Skeletal muscle cell (primary cell): ENCODE data around the gene PTTG1IP2.

Source experiments
- DNase-seq: peaks from one replicate; pipeline ENCODE4 v3.0.0-alpha.2; 2010; ENCODE audit warnings: low read depth
- H3K4me3 ChIP-seq: 2 replicates; pipeline ENCODE4 v1.5.1; 2011; ENCODE audit warnings: low read depth, mild to moderate bottlenecking, control low read depth, low read length, moderate library complexity

The PTTG1IP2 gene

GRCh38 chr7:90474284-90475210 lies 5.1 kb downstream of the PTTG1IP2 start:
- DNase-seq = peak; percentile 83

DNA sequence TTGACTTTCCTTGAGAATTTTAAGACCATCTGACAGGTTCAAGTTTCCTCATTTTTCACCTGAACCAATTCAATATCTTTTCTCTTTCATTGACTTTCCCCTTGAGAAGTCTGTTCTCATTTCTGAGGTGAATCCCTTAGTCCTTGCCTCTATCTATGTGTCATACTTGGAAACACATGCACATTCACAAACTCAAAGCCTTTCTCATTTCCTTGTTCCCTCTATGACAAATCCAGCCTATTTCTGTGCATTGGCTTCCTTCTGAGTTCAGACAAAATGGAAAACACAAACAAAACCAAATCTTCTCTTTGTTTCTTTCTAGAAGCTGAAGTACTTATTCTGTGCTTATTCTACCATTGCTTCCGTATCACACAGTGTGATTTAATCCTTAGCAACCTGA lies 13.8 kb downstream of the PTTG1IP2 start:
- H3K4me3 ChIP-seq = no peak overlapping the region
- no peak for DNase-seq

More at GRCh38 chr7:90474284-90475210, 5.1 kb downstream of the PTTG1IP2 start:
- no peak overlapping the region for H3K4me3 ChIP-seq

GRCh38 chr7:90484706-90485105 lies 15.3 kb downstream of the PTTG1IP2 start:
- no peak for DNase-seq
- H3K4me3 ChIP-seq = no peak overlapping the region

GRCh38 chr7:90485734-90486316 lies 16.4 kb downstream of the PTTG1IP2 start:
- no peak overlapping the region for H3K4me3 ChIP-seq
- DNase-seq = no peak

- no peak for DNase-seq
- H3K4me3 ChIP-seq = no peak overlapping the region
These were observed 18.4 kb downstream of the PTTG1IP2 start for GRCh38 chr7:90487808-90488207.

DNA sequence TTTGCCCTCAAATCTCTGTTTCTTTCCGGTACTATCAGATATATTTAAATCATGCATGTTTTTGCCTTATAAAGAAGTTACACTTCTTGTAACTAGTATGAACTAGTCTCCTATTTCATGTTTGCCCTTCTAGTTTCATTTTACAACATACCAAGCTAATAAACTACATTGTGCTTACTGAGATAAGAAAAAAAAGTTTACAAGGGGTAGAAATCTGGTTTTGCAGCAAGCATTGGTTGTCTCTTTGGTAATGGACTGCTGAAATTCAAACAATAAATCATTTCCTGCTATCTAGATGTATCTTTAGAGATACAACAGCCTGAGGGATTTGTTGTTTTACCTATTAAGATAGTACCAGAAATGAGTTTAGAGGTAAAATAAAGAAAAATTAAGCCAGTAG lies 18.8 kb downstream of the PTTG1IP2 start:
- no peak overlapping the region for H3K4me3 ChIP-seq

DNA sequence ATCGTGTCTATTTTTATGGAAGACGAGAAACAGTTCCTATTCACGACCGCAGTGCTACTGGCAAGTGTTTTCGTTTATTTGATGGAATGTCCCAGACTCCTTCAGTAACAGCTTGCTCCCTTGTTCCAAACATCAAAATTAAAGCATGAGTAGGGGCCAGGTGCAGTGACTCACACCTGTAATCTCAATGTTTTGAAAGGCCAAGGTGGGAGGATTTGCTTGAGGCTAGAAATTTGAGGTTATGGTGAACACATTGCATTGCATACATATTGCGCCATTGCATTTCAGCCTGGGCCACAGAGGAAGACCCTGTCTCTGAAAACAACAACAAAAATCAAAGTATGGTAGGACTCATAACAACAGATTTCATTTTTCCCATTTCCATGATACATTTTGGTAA lies 22.8 kb downstream of the PTTG1IP2 start:
- H3K4me3 ChIP-seq = no peak overlapping the region
- DNase-seq = no peak

More for the DNA sequence above, 18.8 kb downstream of the PTTG1IP2 start:
- no peak for DNase-seq

- no peak for DNase-seq
- no peak overlapping the region for H3K4me3 ChIP-seq
These were observed 25.8 kb downstream of the PTTG1IP2 start for GRCh38 chr7:90495241-90495640.

DNA sequence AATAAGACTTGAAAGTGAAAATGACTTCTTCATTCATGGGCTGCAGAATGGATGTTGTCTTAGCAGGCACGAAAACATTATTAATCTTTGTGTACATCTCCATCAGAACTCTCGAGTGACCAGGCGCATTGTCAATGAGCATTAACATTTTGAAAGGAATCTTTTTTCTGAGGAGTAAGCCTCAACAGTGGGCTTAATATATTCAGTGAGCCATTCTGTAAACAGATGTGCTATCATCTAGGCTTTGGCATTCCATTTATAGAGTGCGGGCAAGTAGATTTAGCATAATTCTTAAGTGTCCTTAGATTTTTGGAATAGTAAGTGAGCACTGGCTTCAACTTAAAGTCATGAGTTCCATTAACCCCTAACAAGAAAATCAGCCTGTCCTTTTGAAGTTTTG lies 33.1 kb downstream of the PTTG1IP2 start:
- no peak overlapping the region for H3K4me3 ChIP-seq

DNA sequence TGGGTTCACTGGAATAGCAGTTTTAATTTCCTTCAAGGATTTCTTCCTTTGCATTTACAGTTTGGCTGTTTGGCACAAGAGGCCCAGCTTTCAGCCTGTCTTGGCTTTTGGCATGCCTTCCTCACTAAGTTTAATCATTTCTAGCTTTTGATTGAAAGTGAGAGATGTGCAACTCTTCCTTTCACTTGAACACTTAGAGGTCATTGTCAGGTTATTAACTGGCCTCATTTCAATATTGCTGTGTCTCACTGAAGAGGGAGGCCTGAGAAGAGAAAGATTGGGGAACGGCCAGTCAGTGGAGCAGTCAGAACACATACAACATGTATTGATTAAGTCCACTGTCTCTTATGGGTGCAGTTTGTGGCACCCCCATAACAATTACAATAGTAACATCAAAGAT lies 33.9 kb downstream of the PTTG1IP2 start:
- H3K4me3 ChIP-seq = no peak overlapping the region
- no peak for DNase-seq

More for the DNA sequence above, 33.1 kb downstream of the PTTG1IP2 start:
- DNase-seq = no peak

DNA sequence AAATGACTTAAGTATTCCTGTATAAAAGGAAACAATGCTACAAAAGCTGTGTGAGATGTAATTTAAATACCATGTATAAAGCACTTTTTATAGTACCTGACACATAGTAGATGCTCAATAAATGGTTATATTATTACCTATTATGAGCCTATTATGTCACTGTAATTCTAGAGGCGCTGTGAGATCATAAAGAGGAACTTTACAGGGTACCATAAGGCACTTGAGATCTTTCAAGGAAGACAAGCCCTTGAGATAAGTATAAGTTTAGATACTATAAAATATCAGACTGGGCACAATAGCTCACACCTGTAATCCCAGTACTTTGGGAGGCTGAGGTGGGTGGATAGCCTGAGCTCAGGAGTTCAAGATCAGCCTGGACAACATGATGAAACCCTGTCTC lies 38.3 kb downstream of the PTTG1IP2 start:
- H3K4me3 ChIP-seq = no peak overlapping the region
- no peak for DNase-seq

DNA sequence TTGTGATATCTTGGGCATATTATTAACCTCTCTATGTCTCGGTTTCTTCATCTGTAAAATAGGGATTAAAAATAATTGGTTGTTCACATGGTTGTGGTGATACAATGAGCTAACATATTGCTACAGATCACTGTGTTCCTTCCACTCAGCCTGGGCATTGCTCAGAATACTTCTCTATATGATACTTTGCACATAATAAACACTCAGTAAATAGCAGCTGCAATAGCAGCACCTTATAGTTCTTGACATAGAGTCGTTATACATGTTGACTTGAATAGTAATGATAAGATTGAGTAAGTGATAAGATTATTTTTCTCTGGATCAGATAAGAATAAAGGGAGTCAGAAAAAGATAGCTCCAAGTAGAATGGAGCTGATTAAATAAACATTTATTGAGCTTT lies 42.3 kb downstream of the PTTG1IP2 start:
- DNase-seq = no peak
- no peak overlapping the region for H3K4me3 ChIP-seq

DNA sequence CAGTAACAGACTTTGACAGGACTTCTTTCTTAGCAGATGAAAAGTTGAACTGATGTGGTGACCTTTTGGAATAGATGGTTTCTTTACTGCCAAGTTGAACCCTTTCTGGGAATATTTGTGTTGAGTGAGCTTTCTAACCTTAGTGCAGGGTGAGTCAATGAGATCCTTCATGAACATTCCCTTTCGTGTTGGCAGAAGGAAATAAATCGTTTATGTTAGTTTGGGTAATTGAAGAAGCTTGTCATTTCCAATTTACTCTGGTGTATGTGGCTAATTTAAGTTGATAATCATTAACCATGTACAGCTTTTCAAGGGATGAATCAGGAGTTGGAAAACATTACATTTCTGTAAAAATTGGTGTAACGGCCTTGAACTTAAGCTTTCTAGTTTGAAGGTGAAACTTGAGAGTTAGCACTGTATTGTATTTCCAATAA lies 43.4 kb downstream of the PTTG1IP2 start:
- H3K4me3 ChIP-seq = no peak overlapping the region
- DNase-seq = no peak

GRCh38 chr7:90516257-90516656 lies 46.8 kb downstream of the PTTG1IP2 start:
- H3K4me3 ChIP-seq = no peak overlapping the region
- no peak for DNase-seq

GRCh38 chr7:90518630-90519029 lies 49.2 kb downstream of the PTTG1IP2 start:
- no peak for DNase-seq
- H3K4me3 ChIP-seq = no peak overlapping the region

GRCh38 chr7:90520484-90520883 lies 51.0 kb downstream of the PTTG1IP2 start:
- no peak for DNase-seq
- no peak overlapping the region for H3K4me3 ChIP-seq

DNA sequence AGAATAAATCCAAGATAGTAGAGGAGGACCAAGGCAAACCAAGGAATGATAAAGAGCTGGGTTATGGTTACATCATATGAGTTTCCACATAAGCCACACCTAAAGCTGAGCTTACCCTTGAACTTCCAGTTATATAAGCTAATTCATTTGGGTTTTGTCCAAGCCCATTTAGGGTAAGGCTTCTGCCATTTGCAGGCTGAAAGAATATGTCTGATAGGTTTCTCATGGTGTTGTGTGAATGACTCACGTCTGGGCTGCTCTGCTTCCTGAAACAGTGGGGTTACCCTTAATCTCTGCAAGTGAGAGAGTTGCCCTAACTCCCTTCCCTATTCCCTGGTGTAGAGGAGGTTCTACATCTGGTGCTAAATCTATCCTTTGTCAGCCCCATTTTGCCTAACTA lies 60.8 kb downstream of the PTTG1IP2 start:
- DNase-seq = peak; percentile 54

GRCh38 chr7:90532231-90532929 lies 62.9 kb downstream of the PTTG1IP2 start:
- H3K4me3 ChIP-seq = no peak overlapping the region
- DNase-seq = no peak

More for the DNA sequence above, 60.8 kb downstream of the PTTG1IP2 start:
- no peak overlapping the region for H3K4me3 ChIP-seq

DNA sequence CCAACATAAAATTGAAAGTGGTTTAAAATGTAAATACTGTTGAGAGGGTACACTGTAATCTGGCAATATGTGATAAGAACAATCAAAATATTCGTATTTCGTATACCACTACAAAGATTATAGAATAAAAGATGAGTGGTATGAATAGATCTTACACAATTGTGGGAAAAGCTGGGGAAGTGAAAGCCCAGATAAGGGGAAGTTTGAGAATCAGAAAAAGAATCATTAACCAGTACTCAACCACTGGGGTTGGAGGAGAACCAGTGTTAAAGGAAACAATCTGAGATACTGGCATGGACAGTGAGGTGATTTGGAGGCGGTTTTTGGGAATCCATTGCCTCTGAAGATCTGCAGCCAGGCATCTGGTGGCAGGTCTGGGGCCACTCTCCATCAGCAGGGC lies 67.0 kb downstream of the PTTG1IP2 start:
- DNase-seq = no peak
- H3K4me3 ChIP-seq = no peak overlapping the region

- no peak overlapping the region for H3K4me3 ChIP-seq
- DNase-seq = no peak
These were observed 69.0 kb downstream of the PTTG1IP2 start for GRCh38 chr7:90538405-90538804.
